Endothelial cell of umbilical vein (primary cell): ENCODE results near the gene SRPK2. TPM values are rescaled to one million over a fixed set of nuclear protein-coding genes. Genes with fewer than 3 reads are reported as not detected.
"Not testable (repeated sequence)": the region's sequence is repeated elsewhere in the genome, so short reads cannot be mapped to it uniquely, and the experiment has no call there.

Experiments
- BruUV-seq: library from RNA; stranded (reverse); fragments of 400-500 nt; replicated peaks from 2 replicates; lab custom pipeline; 2021; lab: Mats Ljungman, UMichigan
- CTCF ChIA-PET: fragments of 300-600, 350-600 bp; sonication (Branson Sonifier 250); formaldehyde crosslinking; loops from one replicate; lab custom pipeline; 2021; ENCODE audit warnings: antibody characterized with exemption, inconsistent platforms; lab: Charles Lee
- POLR2A ChIA-PET: fragments of 300-600, 350-600 bp; sonication (Branson Sonifier 250); formaldehyde crosslinking; loops from one replicate; lab custom pipeline; 2021; ENCODE audit warnings: antibody characterized with exemption, inconsistent platforms; lab: Charles Lee
- DNase-seq: peaks from one replicate; pipeline ENCODE4 v3.0.0-alpha.2; 2011; ENCODE audit warnings: low read depth, low spot score
- FAIRE-seq: peaks from 2 replicates; lab custom pipeline; 2011; peaks lifted over from hg19 to GRCh38; lab: Jason Lieb, UNC
- H2AFZ ChIP-seq: 2 replicates; pipeline ENCODE4 v1.6.0; 2012; ENCODE audit warnings: low read depth, low read length, control low read depth, inconsistent platforms
- H3K27ac ChIP-seq: 2 replicates; pipeline ENCODE4 v1.5.1; 2011; ENCODE audit warnings: low read depth, mild to moderate bottlenecking, control low read depth, low read length, moderate library complexity; ENCODE audit not compliant: insufficient read depth
- H3K27me3 ChIP-seq, 2 experiments: 2 replicates each; pipeline versions ENCODE4 v1.6.0 to v1.6.1; 2011; ENCODE audit warnings: low read length in 2 of 2, mixed read lengths in 1 of 2; ENCODE audit not compliant: control insufficient read depth in 2 of 2, insufficient read depth in 2 of 2
- H3K36me3 ChIP-seq, 2 experiments: 2 replicates in 1 of 2; 3 replicates in 1 of 2; pipeline ENCODE4 v1.5.1; 2011; ENCODE audit warnings: low read length in 2 of 2, mild to moderate bottlenecking in 1 of 2, moderate library complexity in 1 of 2; ENCODE audit not compliant: control insufficient read depth in 2 of 2, insufficient read depth in 2 of 2; ENCODE audit errors: extremely low read depth in 1 of 2
- H3K4me1 ChIP-seq: 3 replicates; pipeline ENCODE4 v1.5.1; 2011; ENCODE audit warnings: mild to moderate bottlenecking, low read length; ENCODE audit not compliant: control insufficient read depth, insufficient read depth; ENCODE audit errors: extremely low read depth
- H3K4me2 ChIP-seq: 2 replicates; pipeline ENCODE4 v1.6.1; 2011; ENCODE audit warnings: low read length, control low read depth, mixed read lengths; ENCODE audit not compliant: insufficient read depth
- H3K4me3 ChIP-seq, 3 experiments: fragments of 200-600 bp in 1 of 3; sonication (generic), shearing (Covaris generic) in 1 of 3; replicated peaks in 1 of 3; 2 replicates each; pipeline ENCODE4 v1.5.1; 2011 to 2016; ENCODE audit warnings: control low read depth in 3 of 3, low read length in 3 of 3, mild to moderate bottlenecking in 2 of 3, inconsistent platforms in 1 of 3, low read depth in 1 of 3, moderate library complexity in 1 of 3; ENCODE audit not compliant: insufficient read depth in 1 of 3
- H3K79me2 ChIP-seq: 2 replicates; pipeline ENCODE4 v1.6.0; 2012; ENCODE audit warnings: low read length, inconsistent platforms; ENCODE audit not compliant: control insufficient read depth, insufficient read depth
- H3K9ac ChIP-seq: replicated peaks from 2 replicates; pipeline ENCODE3; 2011; ENCODE audit warnings: low read length, control low read depth; ENCODE audit not compliant: insufficient read depth; ENCODE audit errors: extremely low read depth
- H3K9me1 ChIP-seq: replicated peaks from 3 replicates; pipeline ENCODE4 v1.6.0; 2011; ENCODE audit warnings: mild to moderate bottlenecking, low read length; ENCODE audit not compliant: control insufficient read depth, insufficient read depth; ENCODE audit errors: extremely low read depth
- H3K9me3 ChIP-seq: replicated peaks from 2 replicates; pipeline ENCODE4 v1.5.1; 2012; ENCODE audit warnings: low read length, inconsistent platforms; ENCODE audit not compliant: control insufficient read depth, insufficient read depth
- H4K20me1 ChIP-seq: replicated peaks from 2 replicates; pipeline ENCODE3; 2011; ENCODE audit warnings: mild to moderate bottlenecking, low read length; ENCODE audit not compliant: control insufficient read depth, insufficient read depth; ENCODE audit errors: extremely low read depth
- EZH2 ChIP-seq: IDR thresholded peaks from 2 replicates; pipeline ENCODE4 v1.6.1; 2012; ENCODE audit warnings: borderline replicate concordance, low read depth, mild to moderate bottlenecking, moderate library complexity, low read length, inconsistent platforms; ENCODE audit not compliant: severe bottlenecking
- FOS ChIP-seq: IDR thresholded peaks from 2 replicates; pipeline ENCODE4 v1.6.1; 2011; ENCODE audit warnings: mild to moderate bottlenecking, low read length, moderate library complexity, borderline replicate concordance; ENCODE audit not compliant: insufficient read depth
- GATA2 ChIP-seq: IDR thresholded peaks from 2 replicates; pipeline ENCODE4 v1.7.0; 2011; ENCODE audit warnings: low read depth, mild to moderate bottlenecking, moderate library complexity, mixed read lengths, low read length; ENCODE audit not compliant: insufficient read length, insufficient read depth
- JUN ChIP-seq: IDR thresholded peaks from 2 replicates; pipeline ENCODE4 v1.6.1; 2011; ENCODE audit warnings: borderline replicate concordance, low read depth; ENCODE audit not compliant: insufficient read length, insufficient read depth
- MAX ChIP-seq: IDR thresholded peaks from 2 replicates; pipeline ENCODE4 v1.6.1; 2011; ENCODE audit not compliant: insufficient read depth, insufficient read length
- MYC ChIP-seq: IDR thresholded peaks from one replicate; pipeline ENCODE4 v1.6.1; 2011; ENCODE audit warnings: mild to moderate bottlenecking, low read depth, low read length
- POLR2A ChIP-seq: IDR thresholded peaks from 2 replicates; pipeline ENCODE4 v1.6.1; 2012; ENCODE audit warnings: low read depth, mild to moderate bottlenecking, control low read depth, low read length
- POLR2AphosphoS5 ChIP-seq: IDR thresholded peaks from 2 replicates; pipeline ENCODE4 v1.6.1; 2012; ENCODE audit warnings: low read depth, mild to moderate bottlenecking, control low read depth, low read length, moderate library complexity; ENCODE audit not compliant: insufficient read depth
- dilution Hi-C: fragments of 300-500 bp; cut with MboI; formaldehyde crosslinking; loops from one replicate; pipeline ENCODE4 v1.15.0; 2019; ENCODE audit warnings: low sequenced_read_pairs; ENCODE audit not compliant: extremely low pct_ligation_motif_present
- intact Hi-C: fragments of 100-400 bp; cut with micrococcal nuclease; formaldehyde crosslinking; loops from one replicate; pipeline ENCODE4 v1.10.0; 2022
- polyA plus RNA-seq, 4 experiments: library from polyadenylated mRNA; depleted of rRNA in 3 of 4; stranded (reverse) in 3 of 4; unstranded in 1 of 4; fragments of >200 nt; gene quantifications; 2 replicates each; pipeline versions ENCODE4 v1.2.1 to v1.2.3, GENCODE V29; 2011 to 2012; ENCODE audit warnings: missing spikeins in 1 of 4
- total RNA-seq: library from RNA; stranded (reverse); gene quantifications from 2 replicates; pipeline ENCODE4 v1.2.3, GENCODE V29; 2021
- TF ChIP-seq, protein P1 (sequence below), 2 donors: IDR thresholded peaks; 1 replicate in 1 of 2; 2 replicates in 1 of 2; pipeline ENCODE4 v1.5.1; 2011; ENCODE audit warnings: low read length in 2 of 2, mild to moderate bottlenecking in 2 of 2, moderate library complexity in 2 of 2, control low read depth in 1 of 2, inconsistent platforms in 1 of 2, low read depth in 1 of 2; ENCODE audit not compliant: insufficient read depth in 1 of 2; ENCODE audit errors: extremely low read depth in 1 of 2

The SRPK2 gene
- total and polyA plus RNA-seq, 2 donors (not counting 3 experiments of a cell fraction or from before 2014, with no cell fraction given) = 13.4 to 55.2 TPM

DNA sequence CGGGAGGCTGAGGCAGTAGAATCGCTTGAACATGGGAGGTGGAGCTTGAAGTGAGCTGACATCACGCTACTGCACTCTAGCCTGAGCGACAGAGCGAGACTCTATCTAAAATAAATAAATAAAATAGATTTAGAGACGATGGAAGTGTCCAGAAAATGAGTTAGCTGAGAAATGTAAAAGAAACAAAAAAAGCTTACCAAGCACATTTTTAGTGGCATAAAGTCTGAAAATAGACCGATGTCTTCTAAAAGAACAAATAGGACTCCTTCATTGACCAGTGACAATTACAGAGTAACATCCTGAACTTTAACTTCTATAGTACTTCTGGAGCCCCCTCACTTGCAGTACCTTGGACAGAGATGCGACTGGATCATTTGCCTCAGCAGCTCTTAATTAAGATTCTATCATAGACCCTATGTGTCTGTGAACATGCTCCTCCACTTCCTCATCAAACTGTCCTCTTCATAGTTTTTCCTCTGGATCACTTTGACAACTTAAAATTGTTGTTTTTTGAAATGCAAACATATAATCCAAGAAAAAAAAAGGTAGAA lies 25.2 kb upstream of the SRPK2 start:
- BruUV-seq = no TSS peak

GRCh38 chr7:105410774-105411173 lies 22.1 kb upstream of the SRPK2 start:
- H3K9me3 ChIP-seq, CTCF ChIA-PET, H3K27ac ChIP-seq, POLR2A ChIA-PET, FAIRE-seq, H3K4me3 ChIP-seq, intact Hi-C loops, H4K20me1 ChIP-seq, H3K9me1 ChIP-seq, H3K4me2 ChIP-seq, H3K79me2 ChIP-seq, H3K27me3 ChIP-seq, H2AFZ ChIP-seq, DNase-seq, H3K9ac ChIP-seq, H3K36me3 ChIP-seq, BruUV-seq, H3K4me1 ChIP-seq, dilution Hi-C loops: not testable (repeated sequence)

More for the DNA sequence above, 25.2 kb upstream of the SRPK2 start:
- ChIA-PET CTCF (no interaction called here), POLR2A (no interaction called here)
- DNase-seq (no peak), FAIRE-seq (no peak)
- Histone ChIP-seq H3K27ac (no peak overlapping the region), H2AFZ (no peak overlapping the region), H3K79me2 (no peaks in the 10 kb centered on the region), H3K4me3 (no peak overlapping the region), H3K9me3 (no peaks in the 10 kb centered on the region), H3K27me3 (no peaks in the 10 kb centered on the region), H3K4me1 (no peaks in the 10 kb centered on the region), H3K9me1 (no peaks in the 10 kb centered on the region), H4K20me1 (no peaks in the 10 kb centered on the region), H3K4me2 (no peak overlapping the region), H3K9ac (no peak overlapping the region), H3K36me3 (no peaks in the 10 kb centered on the region)
- dilution Hi-C loops (no loop called here), intact Hi-C loops (no loop called here)
- no peak for TF ChIP-seq EZH2
- TF ChIP-seq, protein P1, sequence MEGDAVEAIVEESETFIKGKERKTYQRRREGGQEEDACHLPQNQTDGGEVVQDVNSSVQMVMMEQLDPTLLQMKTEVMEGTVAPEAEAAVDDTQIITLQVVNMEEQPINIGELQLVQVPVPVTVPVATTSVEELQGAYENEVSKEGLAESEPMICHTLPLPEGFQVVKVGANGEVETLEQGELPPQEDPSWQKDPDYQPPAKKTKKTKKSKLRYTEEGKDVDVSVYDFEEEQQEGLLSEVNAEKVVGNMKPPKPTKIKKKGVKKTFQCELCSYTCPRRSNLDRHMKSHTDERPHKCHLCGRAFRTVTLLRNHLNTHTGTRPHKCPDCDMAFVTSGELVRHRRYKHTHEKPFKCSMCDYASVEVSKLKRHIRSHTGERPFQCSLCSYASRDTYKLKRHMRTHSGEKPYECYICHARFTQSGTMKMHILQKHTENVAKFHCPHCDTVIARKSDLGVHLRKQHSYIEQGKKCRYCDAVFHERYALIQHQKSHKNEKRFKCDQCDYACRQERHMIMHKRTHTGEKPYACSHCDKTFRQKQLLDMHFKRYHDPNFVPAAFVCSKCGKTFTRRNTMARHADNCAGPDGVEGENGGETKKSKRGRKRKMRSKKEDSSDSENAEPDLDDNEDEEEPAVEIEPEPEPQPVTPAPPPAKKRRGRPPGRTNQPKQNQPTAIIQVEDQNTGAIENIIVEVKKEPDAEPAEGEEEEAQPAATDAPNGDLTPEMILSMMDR (IDR thresholded peaks at IDR 0.05; ENCODE audit: extremely low read depth in 1 of 2, insufficient read depth in 1 of 2, low read depth in 1 of 2, low read length in 2 of 2) = no peak
- no peak for TF ChIP-seq MAX
- TF ChIP-seq MYC = no peak
- TF ChIP-seq POLR2A = no peak
- no peak for TF ChIP-seq JUN
- no peak for TF ChIP-seq POLR2AphosphoS5
- no peak for TF ChIP-seq GATA2
- TF ChIP-seq FOS = no peak

GRCh38 chr7:105409775-105410174 lies 21.1 kb upstream of the SRPK2 start:
- FAIRE-seq, H3K4me3 ChIP-seq, H3K36me3 ChIP-seq, H3K27ac ChIP-seq, BruUV-seq, DNase-seq, dilution Hi-C loops, H3K9me1 ChIP-seq, H3K9me3 ChIP-seq, H3K4me1 ChIP-seq, H3K27me3 ChIP-seq, H2AFZ ChIP-seq, H4K20me1 ChIP-seq, H3K79me2 ChIP-seq, H3K9ac ChIP-seq, H3K4me2 ChIP-seq: not testable (repeated sequence)
- ChIA-PET CTCF (interaction anchor here (1.4 kb wide), 1 partner anchor 20 kb away, joined by 5 read pairs; no protein-coding TSS in a partner anchor), POLR2A (interaction anchor here (0.5 kb wide), 1 partner anchor 27 kb away, joined by 4 read pairs; no protein-coding TSS in a partner anchor)
- intact Hi-C loops = loop anchor here (10.0 kb wide), 1 partner anchor 635 kb away; no protein-coding TSS in a partner anchor
